ENCODE data around the gene SORBS1.

- TF ChIP-seq ZFP30 (CRISPR knock-in tag; IDR thresholded peaks at IDR 0.05) (no peak), ISL1 (CRISPR knock-in tag; IDR thresholded peaks at IDR 0.05) (no peak), TOX (CRISPR knock-in tag; IDR thresholded peaks at IDR 0.05; ENCODE audit: borderline replicate concordance) (no peak), ESRRG (CRISPR knock-in tag; IDR thresholded peaks at IDR 0.05) (no peak), CREB5 (CRISPR knock-in tag; IDR thresholded peaks at IDR 0.05; ENCODE audit: low read depth) (no peak), CSDC2 (CRISPR knock-in tag; IDR thresholded peaks at IDR 0.05) (no peak), ZNF70 (CRISPR knock-in tag; IDR thresholded peaks at IDR 0.05) (no peak), ZNF8 (CRISPR knock-in tag; IDR thresholded peaks at IDR 0.05) (no peak), ZFP3 (CRISPR knock-in tag; IDR thresholded peaks at IDR 0.05) (no peak), PATZ1 (CRISPR knock-in tag; IDR thresholded peaks at IDR 0.05; ENCODE audit: borderline replicate concordance) (no peak), GLIS3 (CRISPR knock-in tag; IDR thresholded peaks at IDR 0.05) (no peak), BACH2 (CRISPR knock-in tag; IDR thresholded peaks at IDR 0.05; ENCODE audit: borderline replicate concordance) (no peak)
Measured at GRCh38 chr10:95312257-95312656, 248.9 kb downstream of the SORBS1 start.

All from SK-N-SH treated with all-trans-retinoic acid at 6 μM for 48 hours (cell line).